Heart left ventricle (tissue), 16 donors: Measurements from ENCODE around the gene CCT5. TPM values are rescaled to one million over a fixed set of nuclear protein-coding genes. Genes with fewer than 3 reads are reported as not detected.
A peak's percentile ranks its signal among the peaks of the same experiment; 100 is the strongest.

Experiments
- ATAC-seq, 4 donors: fragments of 200-7000 bp; cut with Tn5 transposase; one replicate each; pipeline ENCODE4 v1.9.1; 2020 to 2022; ENCODE audit warnings: moderate library complexity in 4 of 4, mild to moderate bottlenecking in 3 of 4, moderate number of reproducible peaks in 1 of 4
- DNase-seq, 5 donors: peaks; one replicate each; pipeline ENCODE4 v3.0.0-alpha.2; 2020
- H3K27ac ChIP-seq, 12 donors: fragments of 200-600 bp; sonication (generic) in 4 of 12; one replicate each; pipeline versions ENCODE4 v1.5.0 to v1.8.0; 2016 to 2022; ENCODE audit warnings: mild to moderate bottlenecking in 2 of 12
- H3K27me3 ChIP-seq, 9 donors: fragments of 200-600 bp; sonication (generic) in 2 of 9; one replicate each; pipeline versions ENCODE4 v1.5.1 to v1.8.0; 2016 to 2022; ENCODE audit warnings: mild to moderate bottlenecking in 3 of 9
- H3K36me3 ChIP-seq, 9 donors: fragments of 200-600 bp; sonication (generic) in 2 of 9; one replicate each; pipeline versions ENCODE4 v1.5.0 to v1.8.0; 2018 to 2022; ENCODE audit warnings: mild to moderate bottlenecking in 2 of 9
- H3K4me1 ChIP-seq, 12 donors: fragments of 200-600 bp; sonication (generic) in 4 of 12; one replicate each; pipeline versions ENCODE4 v1.5.0 to v1.8.0; 2016 to 2022; ENCODE audit warnings: mild to moderate bottlenecking in 3 of 12
- H3K4me3 ChIP-seq, 12 donors: fragments of 200-600 bp; sonication (generic) in 4 of 12; one replicate each; pipeline versions ENCODE4 v1.5.0 to v1.8.0; 2017 to 2022; ENCODE audit warnings: mild to moderate bottlenecking in 9 of 12, moderate library complexity in 4 of 12
- H3K9me3 ChIP-seq, 12 donors: fragments of 200-600 bp; sonication (generic) in 4 of 12; one replicate each; pipeline versions ENCODE4 v1.5.0 to v1.8.0; 2016 to 2022; ENCODE audit warnings: mild to moderate bottlenecking in 1 of 12
- POLR2A ChIP-seq, 2 donors: fragments of 450-650 bp; IDR thresholded peaks; one replicate each; pipeline ENCODE4 v1.6.1; 2017; ENCODE audit warnings: antibody characterized with exemption in 2 of 2, mild to moderate bottlenecking in 2 of 2, moderate library complexity in 2 of 2
- WGBS, 4 donors: extraction: QIAGEN DNeasy Blood & Tissue Kit in 2 of 4; methylation state at CpG; one replicate each; pipeline versions ENCODE4 v1.1.5 to v1.1.7; 2013 to 2018; 5-methylcytosine and 5-hydroxymethylcytosine counted together
- intact Hi-C, 10 donors: fragments of 100-400 bp; cut with DNase I; formaldehyde crosslinking; loops; one replicate each; pipeline versions ENCODE4 v1.11.1 to v1.14.2; 2022
- polyA plus RNA-seq, 2 donors: library from polyadenylated mRNA; stranded (reverse); fragments of 200-250 nt; gene quantifications; one replicate each; pipeline ENCODE4 v1.2.3, GENCODE V29; 2013
- total RNA-seq, 9 donors: library from RNA; depleted of rRNA in 2 of 9; stranded (reverse); fragments of >200 nt in 2 of 9; fragmentation: NEBNext Ultra II Directional in 3 of 9; extraction: Animal tissue kit (Norgen Biotek cat#: 25700) in 3 of 9; gene quantifications; one replicate each; pipeline versions ENCODE4 v1.1.0 to v1.2.4, GENCODE V29; 2016 to 2023
- TF ChIP-seq, protein P1 (sequence below), 12 donors: fragments of 200-600 bp; sonication (generic) in 4 of 12; IDR thresholded peaks; one replicate each; pipeline versions ENCODE4 v1.5.0 to v1.8.0; 2018 to 2022; ENCODE audit warnings: antibody characterized with exemption in 12 of 12, mild to moderate bottlenecking in 5 of 12
- donor health status: ischemic (EF 13 %, LVEDD 7.1; RV severe dilation, severe dysfunction).
- donor health status: healthy with polysubstance abuse.
- donor health status: DM: no; HTN: yes; CAD: no.
- donor health status: DM: no; HTN: no; CAD: no.
- donor health status: ischemic (EF 25% LVEDD 6.9; RV normal size, moderate dysfunction).
- donor health status: ischemic (EF 25% LVEDD 5.7; RV mildly dilated, moderate dysfunction).
- donor health status: healthy.
- donor health status: DM: yes; HTN: yes; CAD: no.
- donor health status: ischemic (EF 35%, LVEDD 5.7; RV mildly dilated, moderate dysfunction).
- donor health status: nonischemic (EF 11% LVEDD 7.7; RV severe dilation, severe dysfunction).
- donor health status: DM: yes; HTN: yes; CAD: no.
- donor health status: PGD.
- donor health status: ischemic (EF 29% LVEDD 5.4; RV normal size, mild dysfunction).
- donor health status: nonischemic (EF 23%, LVEDD 6.1; RV moderate dilation, normal function).

Gene CCT5
- total and polyA plus RNA-seq, 11 donors = 73.1 to 318 (median 108) TPM

DNA sequence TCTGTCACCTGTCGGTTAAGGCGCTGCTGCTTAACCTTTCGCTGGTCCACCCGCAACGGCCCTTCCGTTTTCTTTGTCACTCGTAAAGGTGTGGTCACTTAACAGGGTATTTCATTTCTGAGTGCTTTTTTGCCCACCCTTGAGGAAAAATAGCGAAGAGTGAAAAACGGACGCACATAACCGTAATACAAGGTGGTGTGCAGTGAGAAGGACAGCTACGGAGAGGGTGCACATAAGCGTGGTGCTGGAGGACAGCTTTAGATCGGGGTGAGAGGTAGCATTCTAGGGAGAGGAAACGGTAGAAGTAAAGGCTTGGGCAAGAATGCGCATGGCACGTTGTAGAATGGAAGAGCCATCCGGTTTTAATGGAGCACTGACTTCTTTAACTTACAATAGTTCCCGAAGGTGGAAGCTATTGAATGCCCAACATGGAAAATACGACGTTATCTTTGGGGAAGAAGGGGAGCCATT, 761 bp downstream of the CCT5 start:
- Histone ChIP-seq H3K4me1 (peaks cover 0 to 37% (median 24%) of the 10 kb centered on the region in 12 donors), H3K4me3 (peak overlapping the region; percentile 81 to 94 (median 86)), H3K27me3 (no peaks in the 10 kb centered on the region), H3K36me3 (peaks cover 0 to 31% (median 24%) of the 10 kb centered on the region in 9 donors), H3K27ac (peak overlapping the region in 10 of 12 donors; percentile 90 to 98 (median 95)), H3K9me3 (no peaks in the 10 kb centered on the region)
- intact Hi-C loops = no loop called here
- ATAC-seq (no peak), DNase-seq (no peak)
- WGBS, 4 donors = 0 to 1% (median 1%) methylated on average over 20 to 21 of the region's 21 CpGs
- no peak for TF ChIP-seq POLR2A (IDR thresholded peaks at IDR 0.05)
- TF ChIP-seq, protein P1, sequence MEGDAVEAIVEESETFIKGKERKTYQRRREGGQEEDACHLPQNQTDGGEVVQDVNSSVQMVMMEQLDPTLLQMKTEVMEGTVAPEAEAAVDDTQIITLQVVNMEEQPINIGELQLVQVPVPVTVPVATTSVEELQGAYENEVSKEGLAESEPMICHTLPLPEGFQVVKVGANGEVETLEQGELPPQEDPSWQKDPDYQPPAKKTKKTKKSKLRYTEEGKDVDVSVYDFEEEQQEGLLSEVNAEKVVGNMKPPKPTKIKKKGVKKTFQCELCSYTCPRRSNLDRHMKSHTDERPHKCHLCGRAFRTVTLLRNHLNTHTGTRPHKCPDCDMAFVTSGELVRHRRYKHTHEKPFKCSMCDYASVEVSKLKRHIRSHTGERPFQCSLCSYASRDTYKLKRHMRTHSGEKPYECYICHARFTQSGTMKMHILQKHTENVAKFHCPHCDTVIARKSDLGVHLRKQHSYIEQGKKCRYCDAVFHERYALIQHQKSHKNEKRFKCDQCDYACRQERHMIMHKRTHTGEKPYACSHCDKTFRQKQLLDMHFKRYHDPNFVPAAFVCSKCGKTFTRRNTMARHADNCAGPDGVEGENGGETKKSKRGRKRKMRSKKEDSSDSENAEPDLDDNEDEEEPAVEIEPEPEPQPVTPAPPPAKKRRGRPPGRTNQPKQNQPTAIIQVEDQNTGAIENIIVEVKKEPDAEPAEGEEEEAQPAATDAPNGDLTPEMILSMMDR (IDR thresholded peaks at IDR 0.05) = no peak

DNA sequence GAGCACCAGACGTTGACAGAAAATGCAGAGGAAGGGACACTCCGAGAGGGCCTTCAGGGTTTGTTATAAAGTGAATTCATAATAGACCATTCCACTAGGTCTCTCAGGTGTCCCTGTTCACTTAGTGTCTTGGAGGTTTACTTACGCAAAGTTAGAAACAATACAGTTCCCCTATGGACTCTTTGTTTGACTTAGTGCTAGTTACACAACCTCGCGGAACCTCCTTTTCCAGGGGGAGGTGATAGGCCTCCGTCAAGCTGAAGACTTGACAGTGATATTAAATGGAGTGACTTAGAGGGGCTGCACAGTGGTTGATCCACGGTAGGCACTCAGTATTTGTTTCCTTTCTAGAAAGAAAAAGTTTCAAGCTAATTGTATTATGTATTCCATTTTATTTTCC, 1.3 kb downstream of the CCT5 start:
- Histone ChIP-seq H3K4me1 (peaks cover 0 to 37% (median 24%) of the 10 kb centered on the region in 12 donors), H3K4me3 (peak overlapping the region; percentile 81 to 94 (median 86)), H3K27ac (no peak overlapping the region), H3K36me3 (peaks cover 0 to 36% (median 30%) of the 10 kb centered on the region in 9 donors), H3K27me3 (no peaks in the 10 kb centered on the region), H3K9me3 (no peaks in the 10 kb centered on the region)
- DNase-seq (no peak), ATAC-seq (no peak)
- intact Hi-C loops = no loop called here
- 44 to 51% (median 48%) methylated on average over 7 of the region's 7 CpGs for WGBS, 4 donors
- TF ChIP-seq POLR2A (IDR thresholded peaks at IDR 0.05) = no peak
- TF ChIP-seq, protein P1 (IDR thresholded peaks at IDR 0.05) = no peak

DNA sequence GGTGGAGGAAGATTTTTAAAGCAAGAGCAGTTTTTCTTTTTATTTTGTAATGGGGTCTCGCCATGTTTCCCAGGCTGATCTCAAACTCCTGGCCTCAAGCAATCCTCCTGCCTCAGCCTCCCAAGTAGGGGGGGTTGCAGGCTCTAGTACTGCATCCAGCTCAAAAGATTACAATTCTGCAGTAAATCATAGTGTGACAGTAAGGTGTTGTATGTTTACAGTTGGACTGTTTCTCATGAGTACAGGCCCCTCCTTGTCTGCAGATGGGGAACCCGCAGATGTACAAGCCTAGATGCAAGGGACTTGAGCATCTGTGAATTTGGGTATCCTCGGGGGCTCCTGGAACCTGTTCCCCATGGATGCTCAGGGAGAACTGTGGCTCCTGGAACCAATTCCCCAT, 3.3 kb downstream of the CCT5 start:
- ATAC-seq (no peak), DNase-seq (no peak)
- TF ChIP-seq, protein P1 (IDR thresholded peaks at IDR 0.05) = no peak
- no peak for TF ChIP-seq POLR2A (IDR thresholded peaks at IDR 0.05)
- Histone ChIP-seq H3K36me3 (peaks cover 6 to 56% (median 49%) of the 10 kb centered on the region in 9 donors), H3K27ac (no peak overlapping the region), H3K4me1 (peaks cover 0 to 36% (median 23%) of the 10 kb centered on the region in 12 donors), H3K9me3 (no peaks in the 10 kb centered on the region), H3K4me3 (no peak overlapping the region), H3K27me3 (no peaks in the 10 kb centered on the region)
- intact Hi-C loops = no loop called here
- 91 to 97% (median 94%) methylated on average over 2 to 3 of the region's 3 CpGs for WGBS, 4 donors

DNA sequence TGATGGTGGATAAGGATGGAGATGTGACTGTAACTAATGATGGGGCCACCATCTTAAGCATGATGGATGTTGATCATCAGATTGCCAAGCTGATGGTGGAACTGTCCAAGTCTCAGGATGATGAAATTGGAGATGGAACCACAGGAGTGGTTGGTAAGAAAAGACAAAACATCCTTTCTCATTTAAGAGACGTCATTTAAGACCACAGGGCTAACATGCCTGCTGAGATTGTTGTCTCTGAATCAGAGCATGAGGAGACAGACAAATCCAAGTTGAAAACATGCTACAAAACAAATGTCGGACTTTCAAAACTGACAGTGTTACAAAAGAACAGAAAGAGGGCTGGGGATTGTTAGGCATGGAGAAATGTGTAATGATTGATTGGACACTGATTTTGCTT, 4.6 kb downstream of the CCT5 start:
- 38 to 64% (median 55%) methylated on average over 2 of the region's 2 CpGs for WGBS, 4 donors
- DNase-seq (no peak), ATAC-seq (no peak)
- H3K27me3 ChIP-seq = no peaks in the 10 kb centered on the region
- H3K9me3 ChIP-seq = no peaks in the 10 kb centered on the region
- no peak for TF ChIP-seq POLR2A (IDR thresholded peaks at IDR 0.05)
- TF ChIP-seq, protein P1 (IDR thresholded peaks at IDR 0.05) = no peak
- H3K27ac ChIP-seq = no peak overlapping the region
- H3K36me3 ChIP-seq = peaks cover 7 to 69% (median 62%) of the 10 kb centered on the region in 9 donors
- H3K4me1 ChIP-seq = peaks cover 0 to 29% (median 16%) of the 10 kb centered on the region in 12 donors
- intact Hi-C loops = no loop called here
- H3K4me3 ChIP-seq = no peak overlapping the region
